SK-N-SH treated with all-trans-retinoic acid at 6 μM for 48 hours (cell line): ENCODE results near the gene RREB1.

ENCODE experiments used
- ATAC-seq: fragments of 200-7000 bp; cut with Tn5 transposase; 3 replicates; pipeline ENCODE4 v1.9.1; 2020; ENCODE audit warnings: mild to moderate bottlenecking, moderate library complexity
- ARNTL ChIP-seq: fragments of 450-650 bp; formaldehyde crosslinking; IDR thresholded peaks from 2 replicates; pipeline ENCODE4 v1.5.0; 2020; ENCODE audit warnings: low read depth, mild to moderate bottlenecking, moderate library complexity, borderline replicate concordance
- CSDC2 ChIP-seq: fragments of 250-450 bp; sonication (Bioruptor Pico); IDR thresholded peaks from 2 replicates; pipeline ENCODE4 v1.5.0; 2020; ENCODE audit warnings: mild to moderate bottlenecking, moderate library complexity
- ESRRG ChIP-seq: fragments of 250-450 bp; sonication (Bioruptor Pico); IDR thresholded peaks from 2 replicates; pipeline ENCODE4 v1.6.1; 2021; ENCODE audit warnings: mild to moderate bottlenecking
- GLIS3 ChIP-seq: fragments of 250-450 bp; sonication (Bioruptor Pico); IDR thresholded peaks from 2 replicates; pipeline ENCODE4 v1.5.0; 2020; ENCODE audit warnings: mild to moderate bottlenecking, moderate library complexity
- ISL1 ChIP-seq: fragments of 250-450 bp; sonication (Bioruptor Pico); IDR thresholded peaks from 2 replicates; pipeline ENCODE4 v2.1.2; 2022; ENCODE audit warnings: mild to moderate bottlenecking, moderate library complexity
- OSR1 ChIP-seq: fragments of 250-450 bp; sonication (Bioruptor Pico); IDR thresholded peaks from 2 replicates; pipeline ENCODE4 v1.8.0; 2022; ENCODE audit warnings: moderate library complexity, mild to moderate bottlenecking, inconsistent platforms
- PATZ1 ChIP-seq: fragments of 250-450 bp; sonication (Bioruptor Pico); IDR thresholded peaks from 2 replicates; pipeline ENCODE4 v1.8.0; 2020; ENCODE audit warnings: mild to moderate bottlenecking, moderate library complexity, borderline replicate concordance
- RARB ChIP-seq: fragments of 250-450 bp; sonication (Bioruptor Pico); IDR thresholded peaks from 2 replicates; pipeline ENCODE4 v1.8.0; 2021; ENCODE audit warnings: mild to moderate bottlenecking, moderate library complexity
- TCF4 ChIP-seq: fragments of 250-450 bp; sonication (Bioruptor Pico); IDR thresholded peaks from 2 replicates; pipeline ENCODE4 v1.8.0; 2021; ENCODE audit warnings: mild to moderate bottlenecking, moderate library complexity, borderline replicate concordance
- TOX ChIP-seq: fragments of 250-450 bp; sonication (Bioruptor Pico); IDR thresholded peaks from 2 replicates; pipeline ENCODE4 v1.8.0; 2021; ENCODE audit warnings: mild to moderate bottlenecking, moderate library complexity, borderline replicate concordance
- ZC3H10 ChIP-seq: fragments of 250-450 bp; sonication (Bioruptor Pico); IDR thresholded peaks from 2 replicates; pipeline ENCODE4 v1.5.1; 2021; ENCODE audit warnings: mild to moderate bottlenecking, moderate library complexity
- ZFP3 ChIP-seq: fragments of 250-450 bp; sonication (Bioruptor Pico); IDR thresholded peaks from 2 replicates; pipeline ENCODE4 v1.5.0; 2020; ENCODE audit warnings: mild to moderate bottlenecking, moderate library complexity
- ZFP30 ChIP-seq: fragments of 450-650 bp; formaldehyde crosslinking; IDR thresholded peaks from 2 replicates; pipeline ENCODE4 v1.5.0; 2022; ENCODE audit warnings: mild to moderate bottlenecking, moderate library complexity
- ZNF565 ChIP-seq: fragments of 450-650 bp; formaldehyde crosslinking; conservative IDR thresholded peaks from 2 replicates; pipeline ENCODE4 v1.5.0; 2020; ENCODE audit warnings: low read depth, mild to moderate bottlenecking, moderate library complexity
- ZNF70 ChIP-seq: fragments of 450-650 bp; formaldehyde crosslinking; IDR thresholded peaks from 2 replicates; pipeline ENCODE4 v1.5.0; 2020; ENCODE audit warnings: mild to moderate bottlenecking, moderate library complexity
- ZNF8 ChIP-seq: fragments of 450-650 bp; formaldehyde crosslinking; IDR thresholded peaks from 2 replicates; pipeline ENCODE4 v1.5.0; 2020; ENCODE audit warnings: mild to moderate bottlenecking, moderate library complexity
- TF ChIP-seq, protein P1 (sequence below): fragments of 250-450 bp; sonication (Bioruptor Pico); IDR thresholded peaks from 2 replicates; pipeline ENCODE4 v1.5.0; 2020; ENCODE audit warnings: mild to moderate bottlenecking, moderate library complexity
- TF ChIP-seq, protein P2 (sequence below): fragments of 250-450 bp; sonication (Bioruptor Pico); IDR thresholded peaks from 2 replicates; pipeline ENCODE4 v1.5.1; 2020; ENCODE audit warnings: low read depth, mild to moderate bottlenecking, moderate library complexity
- TF ChIP-seq, protein P3 (sequence below): fragments of 250-450 bp; sonication (Bioruptor Pico); IDR thresholded peaks from 2 replicates; pipeline ENCODE4 v1.8.0; 2021; ENCODE audit warnings: low read depth, mild to moderate bottlenecking, moderate library complexity, borderline replicate concordance
- TF ChIP-seq, protein P4 (sequence below): fragments of 250-450 bp; sonication (Bioruptor Pico); IDR thresholded peaks from 2 replicates; pipeline ENCODE4 v1.5.1; 2021; ENCODE audit warnings: mild to moderate bottlenecking, moderate library complexity

The RREB1 gene

GRCh38 chr6:7261032-7261841 lies 153.5 kb downstream of the RREB1 start (continued):
- TF ChIP-seq, protein P1, sequence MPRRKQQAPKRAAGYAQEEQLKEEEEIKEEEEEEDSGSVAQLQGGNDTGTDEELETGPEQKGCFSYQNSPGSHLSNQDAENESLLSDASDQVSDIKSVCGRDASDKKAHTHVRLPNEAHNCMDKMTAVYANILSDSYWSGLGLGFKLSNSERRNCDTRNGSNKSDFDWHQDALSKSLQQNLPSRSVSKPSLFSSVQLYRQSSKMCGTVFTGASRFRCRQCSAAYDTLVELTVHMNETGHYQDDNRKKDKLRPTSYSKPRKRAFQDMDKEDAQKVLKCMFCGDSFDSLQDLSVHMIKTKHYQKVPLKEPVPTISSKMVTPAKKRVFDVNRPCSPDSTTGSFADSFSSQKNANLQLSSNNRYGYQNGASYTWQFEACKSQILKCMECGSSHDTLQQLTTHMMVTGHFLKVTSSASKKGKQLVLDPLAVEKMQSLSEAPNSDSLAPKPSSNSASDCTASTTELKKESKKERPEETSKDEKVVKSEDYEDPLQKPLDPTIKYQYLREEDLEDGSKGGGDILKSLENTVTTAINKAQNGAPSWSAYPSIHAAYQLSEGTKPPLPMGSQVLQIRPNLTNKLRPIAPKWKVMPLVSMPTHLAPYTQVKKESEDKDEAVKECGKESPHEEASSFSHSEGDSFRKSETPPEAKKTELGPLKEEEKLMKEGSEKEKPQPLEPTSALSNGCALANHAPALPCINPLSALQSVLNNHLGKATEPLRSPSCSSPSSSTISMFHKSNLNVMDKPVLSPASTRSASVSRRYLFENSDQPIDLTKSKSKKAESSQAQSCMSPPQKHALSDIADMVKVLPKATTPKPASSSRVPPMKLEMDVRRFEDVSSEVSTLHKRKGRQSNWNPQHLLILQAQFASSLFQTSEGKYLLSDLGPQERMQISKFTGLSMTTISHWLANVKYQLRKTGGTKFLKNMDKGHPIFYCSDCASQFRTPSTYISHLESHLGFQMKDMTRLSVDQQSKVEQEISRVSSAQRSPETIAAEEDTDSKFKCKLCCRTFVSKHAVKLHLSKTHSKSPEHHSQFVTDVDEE, result no peak
- TF ChIP-seq ZNF70, result no peak
- no peak for TF ChIP-seq RARB (CRISPR knock-in tag)
- no peak for TF ChIP-seq ZFP30
- no peak for TF ChIP-seq TOX (CRISPR knock-in tag)
- no peak for TF ChIP-seq ARNTL (CRISPR knock-in tag)
- TF ChIP-seq, all 23 proteins: peak for 0

- TF ChIP-seq TOX (CRISPR knock-in tag), result no peak
- TF ChIP-seq ZC3H10, result no peak
- TF ChIP-seq, protein P2, sequence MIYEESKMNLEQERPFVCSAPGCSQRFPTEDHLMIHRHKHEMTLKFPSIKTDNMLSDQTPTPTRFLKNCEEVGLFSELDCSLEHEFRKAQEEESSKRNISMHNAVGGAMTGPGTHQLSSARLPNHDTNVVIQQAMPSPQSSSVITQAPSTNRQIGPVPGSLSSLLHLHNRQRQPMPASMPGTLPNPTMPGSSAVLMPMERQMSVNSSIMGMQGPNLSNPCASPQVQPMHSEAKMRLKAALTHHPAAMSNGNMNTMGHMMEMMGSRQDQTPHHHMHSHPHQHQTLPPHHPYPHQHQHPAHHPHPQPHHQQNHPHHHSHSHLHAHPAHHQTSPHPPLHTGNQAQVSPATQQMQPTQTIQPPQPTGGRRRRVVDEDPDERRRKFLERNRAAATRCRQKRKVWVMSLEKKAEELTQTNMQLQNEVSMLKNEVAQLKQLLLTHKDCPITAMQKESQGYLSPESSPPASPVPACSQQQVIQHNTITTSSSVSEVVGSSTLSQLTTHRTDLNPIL (CRISPR knock-in tag), result no peak
- TF ChIP-seq RARB (CRISPR knock-in tag), result no peak
- TF ChIP-seq ZFP3 (CRISPR knock-in tag), result no peak
- TF ChIP-seq, protein P3, sequence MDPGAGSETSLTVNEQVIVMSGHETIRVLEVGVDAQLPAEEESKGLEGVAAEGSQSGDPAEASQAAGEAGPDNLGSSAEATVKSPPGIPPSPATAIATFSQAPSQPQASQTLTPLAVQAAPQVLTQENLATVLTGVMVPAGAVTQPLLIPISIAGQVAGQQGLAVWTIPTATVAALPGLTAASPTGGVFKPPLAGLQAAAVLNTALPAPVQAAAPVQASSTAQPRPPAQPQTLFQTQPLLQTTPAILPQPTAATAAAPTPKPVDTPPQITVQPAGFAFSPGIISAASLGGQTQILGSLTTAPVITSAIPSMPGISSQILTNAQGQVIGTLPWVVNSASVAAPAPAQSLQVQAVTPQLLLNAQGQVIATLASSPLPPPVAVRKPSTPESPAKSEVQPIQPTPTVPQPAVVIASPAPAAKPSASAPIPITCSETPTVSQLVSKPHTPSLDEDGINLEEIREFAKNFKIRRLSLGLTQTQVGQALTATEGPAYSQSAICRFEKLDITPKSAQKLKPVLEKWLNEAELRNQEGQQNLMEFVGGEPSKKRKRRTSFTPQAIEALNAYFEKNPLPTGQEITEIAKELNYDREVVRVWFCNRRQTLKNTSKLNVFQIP, result no peak
- no peak for TF ChIP-seq GLIS3 (CRISPR knock-in tag)
- TF ChIP-seq ZNF8 (CRISPR knock-in tag), result no peak
- no peak for TF ChIP-seq ZNF70
- no peak for TF ChIP-seq ESRRG
- TF ChIP-seq ZNF565 (CRISPR knock-in tag), result no peak
- TF ChIP-seq TCF4 (CRISPR knock-in tag), result no peak
- no peak for TF ChIP-seq CSDC2 (CRISPR knock-in tag)
- no peak for TF ChIP-seq ZFP30
- TF ChIP-seq, protein P4, sequence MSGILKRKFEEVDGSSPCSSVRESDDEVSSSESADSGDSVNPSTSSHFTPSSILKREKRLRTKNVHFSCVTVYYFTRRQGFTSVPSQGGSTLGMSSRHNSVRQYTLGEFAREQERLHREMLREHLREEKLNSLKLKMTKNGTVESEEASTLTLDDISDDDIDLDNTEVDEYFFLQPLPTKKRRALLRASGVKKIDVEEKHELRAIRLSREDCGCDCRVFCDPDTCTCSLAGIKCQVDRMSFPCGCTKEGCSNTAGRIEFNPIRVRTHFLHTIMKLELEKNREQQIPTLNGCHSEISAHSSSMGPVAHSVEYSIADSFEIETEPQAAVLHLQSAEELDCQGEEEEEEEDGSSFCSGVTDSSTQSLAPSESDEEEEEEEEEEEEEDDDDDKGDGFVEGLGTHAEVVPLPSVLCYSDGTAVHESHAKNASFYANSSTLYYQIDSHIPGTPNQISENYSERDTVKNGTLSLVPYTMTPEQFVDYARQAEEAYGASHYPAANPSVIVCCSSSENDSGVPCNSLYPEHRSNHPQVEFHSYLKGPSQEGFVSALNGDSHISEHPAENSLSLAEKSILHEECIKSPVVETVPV (CRISPR knock-in tag), result no peak
- TF ChIP-seq PATZ1 (CRISPR knock-in tag), result no peak
- TF ChIP-seq OSR1 (CRISPR knock-in tag), result no peak
- no peak for TF ChIP-seq ISL1 (CRISPR knock-in tag)
These were observed 154.2 kb downstream of the RREB1 start for GRCh38 chr6:7261852-7262461.

More at GRCh38 chr6:7261852-7262461, 154.2 kb downstream of the RREB1 start:
- ATAC-seq, result no peak
